ENCODE measurements around the gene MAD2L2. TPM values are rescaled to one million over a fixed set of nuclear protein-coding genes. Genes with fewer than 3 reads are reported as not detected.
"Not testable (repeated sequence)": the region's sequence is repeated elsewhere in the genome, so short reads cannot be mapped to it uniquely, and the experiment has no call there.

Gene MAD2L2
- total RNA-seq, 1 experiment from 2014 or later, result 127 TPM

DNA sequence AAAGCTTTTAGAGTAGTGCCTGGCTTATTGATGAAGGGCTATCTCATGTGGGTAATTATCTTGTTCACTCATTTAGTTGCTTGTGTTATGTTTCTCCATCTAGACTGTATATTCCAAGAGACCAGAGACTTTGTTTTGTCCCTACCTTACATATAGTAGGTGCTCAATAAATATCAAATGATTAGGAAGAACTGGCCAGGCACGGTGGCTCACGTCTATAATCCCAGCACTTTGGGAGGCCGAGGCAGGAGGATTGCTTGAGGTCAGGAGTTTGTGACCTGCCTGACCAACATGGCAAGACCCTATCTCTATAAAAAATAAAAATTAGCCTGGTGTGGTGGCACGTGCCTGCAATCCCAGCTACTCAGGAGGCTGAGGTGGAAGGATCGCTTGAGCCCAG is 35.7 kb downstream of the MAD2L2 start:
- CTCF ChIA-PET, result interaction anchor here (1.0 to 1.2 kb wide), 3 partner anchors 19 to 608 kb away, joined by 5 to 9 read pairs (median 5); partner anchors contain the start of gene FBXO6
- no peaks in the 10 kb centered on the region for H4K20me1 ChIP-seq (ENCODE audit: low read length)
- intact Hi-C loops (cut with micrococcal nuclease), result loop anchor here (1.0 to 10.0 kb wide), 2 partner anchors 360 to 608 kb away; no protein-coding TSS in a partner anchor
- POLR2A ChIA-PET (ENCODE audit: unreplicated experiment), result no interaction called here
- no peak overlapping the region for H2AFZ ChIP-seq (ENCODE audit: low read length)
- H3K36me3 ChIP-seq (ENCODE audit: low read depth, low read length), result no peaks in the 10 kb centered on the region
- H3K27ac ChIP-seq (ENCODE audit: low read length), result no peak overlapping the region
- H3K4me3 ChIP-seq (ENCODE audit: low read length), result no peak overlapping the region
- H3F3A ChIP-seq (ENCODE audit: low read length, unreplicated experiment), result no peaks in the 10 kb centered on the region
- H3K9ac ChIP-seq (ENCODE audit: low read length), result no peak overlapping the region
- no peaks in the 10 kb centered on the region for H3K27me3 ChIP-seq (ENCODE audit: low read length)
- H3K9me3 ChIP-seq (ENCODE audit: low read length), result no peaks in the 10 kb centered on the region
- H3K4me1 ChIP-seq (ENCODE audit: insufficient read depth, low read length), result peaks cover 6% of the 10 kb centered on the region; the same call in 1 of the 2 replicates
- DNase-seq (no peak), ATAC-seq (no peak)
- no peaks in the 10 kb centered on the region for H3K79me2 ChIP-seq (ENCODE audit: low read length)
- no peaks in the 10 kb centered on the region for H3K9me2 ChIP-seq (replicated peaks; ENCODE audit: low read length)
- no TSS peak for BruUV-seq (replicated peaks)
- H3K4me2 ChIP-seq (ENCODE audit: low read length), result no peak overlapping the region
- TF ChIP-seq EZH2 (IDR thresholded peaks at IDR 0.05; ENCODE audit: low read length, unreplicated experiment) (no peak), EZH2phosphoT487 (IDR thresholded peaks at IDR 0.05; ENCODE audit: borderline replicate concordance, low read length) (no peak)
- TF ChIP-seq, protein P1, sequence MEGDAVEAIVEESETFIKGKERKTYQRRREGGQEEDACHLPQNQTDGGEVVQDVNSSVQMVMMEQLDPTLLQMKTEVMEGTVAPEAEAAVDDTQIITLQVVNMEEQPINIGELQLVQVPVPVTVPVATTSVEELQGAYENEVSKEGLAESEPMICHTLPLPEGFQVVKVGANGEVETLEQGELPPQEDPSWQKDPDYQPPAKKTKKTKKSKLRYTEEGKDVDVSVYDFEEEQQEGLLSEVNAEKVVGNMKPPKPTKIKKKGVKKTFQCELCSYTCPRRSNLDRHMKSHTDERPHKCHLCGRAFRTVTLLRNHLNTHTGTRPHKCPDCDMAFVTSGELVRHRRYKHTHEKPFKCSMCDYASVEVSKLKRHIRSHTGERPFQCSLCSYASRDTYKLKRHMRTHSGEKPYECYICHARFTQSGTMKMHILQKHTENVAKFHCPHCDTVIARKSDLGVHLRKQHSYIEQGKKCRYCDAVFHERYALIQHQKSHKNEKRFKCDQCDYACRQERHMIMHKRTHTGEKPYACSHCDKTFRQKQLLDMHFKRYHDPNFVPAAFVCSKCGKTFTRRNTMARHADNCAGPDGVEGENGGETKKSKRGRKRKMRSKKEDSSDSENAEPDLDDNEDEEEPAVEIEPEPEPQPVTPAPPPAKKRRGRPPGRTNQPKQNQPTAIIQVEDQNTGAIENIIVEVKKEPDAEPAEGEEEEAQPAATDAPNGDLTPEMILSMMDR (conservative IDR thresholded peaks at IDR 0.05; ENCODE audit: low read depth, low read length), result no peak

DNA sequence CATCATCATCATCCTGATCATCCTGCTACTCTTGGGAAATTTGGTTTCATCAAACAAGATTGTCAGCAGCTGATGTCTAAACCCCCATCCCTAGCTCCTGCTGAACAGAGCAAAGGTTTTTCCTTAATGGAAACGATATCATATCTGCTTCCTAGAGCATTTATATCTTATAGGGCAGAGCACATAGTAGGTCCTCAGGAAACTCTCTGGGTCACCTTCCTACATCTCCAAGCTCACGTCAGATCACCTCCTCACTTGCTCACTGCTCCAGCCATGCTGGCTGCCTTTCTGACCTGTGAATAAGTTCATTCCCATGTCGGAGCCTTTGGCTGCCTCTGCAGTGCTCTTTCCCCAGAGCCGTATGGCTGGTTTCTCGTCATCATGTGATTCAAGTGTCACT is 37.2 kb downstream of the MAD2L2 start:
- no TSS peak for BruUV-seq (replicated peaks)
- ChIA-PET CTCF (interaction anchor here (0.6 to 2.3 kb wide), 3 partner anchors 76 to 606 kb away, joined by 3 to 15 read pairs (median 5); no protein-coding TSS in a partner anchor), POLR2A (ENCODE audit: unreplicated experiment) (no interaction called here)
- Histone ChIP-seq H3K9me3 (ENCODE audit: low read length) (no peaks in the 10 kb centered on the region), H3K27me3 (ENCODE audit: low read length) (peaks cover 6% of the 10 kb centered on the region; the same call in 1 of the 2 replicates), H3K4me2 (ENCODE audit: low read length) (no peak overlapping the region), H3K4me1 (ENCODE audit: insufficient read depth, low read length) (no peaks in the 10 kb centered on the region), H3K36me3 (ENCODE audit: low read depth, low read length) (no peaks in the 10 kb centered on the region), H3K27ac (ENCODE audit: low read length) (no peak overlapping the region), H3F3A (ENCODE audit: low read length, unreplicated experiment) (no peaks in the 10 kb centered on the region), H3K9me2 (replicated peaks; ENCODE audit: low read length) (no peaks in the 10 kb centered on the region), H3K4me3 (ENCODE audit: low read length) (no peak overlapping the region), H2AFZ (ENCODE audit: low read length) (no peak overlapping the region), H4K20me1 (ENCODE audit: low read length) (no peaks in the 10 kb centered on the region), H3K79me2 (ENCODE audit: low read length) (no peaks in the 10 kb centered on the region), H3K9ac (ENCODE audit: low read length) (no peak overlapping the region)
- ATAC-seq (no peak), DNase-seq (no peak)
- TF ChIP-seq EZH2phosphoT487 (IDR thresholded peaks at IDR 0.05; ENCODE audit: borderline replicate concordance, low read length), result no peak
- TF ChIP-seq EZH2 (IDR thresholded peaks at IDR 0.05; ENCODE audit: low read length, unreplicated experiment), result no peak
- TF ChIP-seq, protein P1 (conservative IDR thresholded peaks at IDR 0.05; ENCODE audit: low read depth, low read length), result no peak
- intact Hi-C loops (cut with micrococcal nuclease), result loop anchor here (2.0 to 10.0 kb wide), 2 partner anchors 165 to 359 kb away; partner anchors contain the start of gene DISP3

DNA sequence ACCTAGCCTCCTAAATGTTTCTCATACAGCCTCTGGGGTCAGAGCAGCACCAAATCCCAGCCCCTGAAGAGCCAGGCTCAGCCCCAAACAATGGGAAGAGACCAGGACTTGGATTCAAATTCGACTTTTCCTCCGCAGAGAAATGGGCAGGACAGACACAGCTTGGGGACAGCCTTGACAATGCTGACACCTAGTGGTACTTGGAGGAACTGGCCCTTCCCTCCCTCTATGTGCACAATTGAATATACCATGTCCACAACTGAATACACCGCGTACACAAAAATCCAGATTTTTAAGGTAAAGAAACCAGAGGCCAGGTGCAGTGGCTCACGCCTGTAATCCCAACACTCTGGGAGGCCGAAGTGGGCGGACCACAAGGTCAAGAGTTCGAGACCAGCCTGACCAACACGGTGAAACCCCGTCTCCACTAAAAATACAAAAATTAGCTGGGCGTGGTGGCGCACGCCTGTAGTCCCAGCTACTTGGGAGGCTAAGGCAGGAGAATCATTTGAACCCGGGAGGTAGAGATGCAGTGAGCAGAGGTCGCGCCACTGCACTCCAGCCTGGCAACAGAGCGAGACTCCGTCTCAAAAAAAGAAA is 38.4 kb downstream of the MAD2L2 start:
- H3K9me3 ChIP-seq (ENCODE audit: low read length); POLR2A ChIA-PET (ENCODE audit: unreplicated experiment); H3K4me2 ChIP-seq (ENCODE audit: low read length); H3K9ac ChIP-seq (ENCODE audit: low read length); H3K27ac ChIP-seq (ENCODE audit: low read length); H3K79me2 ChIP-seq (ENCODE audit: low read length); H3K9me2 ChIP-seq (replicated peaks; ENCODE audit: low read length); H3K36me3 ChIP-seq (ENCODE audit: low read depth, low read length); H2AFZ ChIP-seq (ENCODE audit: low read length); H4K20me1 ChIP-seq (ENCODE audit: low read length); H3F3A ChIP-seq (ENCODE audit: low read length, unreplicated experiment); H3K4me1 ChIP-seq (ENCODE audit: insufficient read depth, low read length); H3K4me3 ChIP-seq (ENCODE audit: low read length); BruUV-seq (replicated peaks): not testable (repeated sequence)
- TF ChIP-seq, protein P1 (conservative IDR thresholded peaks at IDR 0.05; ENCODE audit: low read depth, low read length), result peak; percentile 91
- peak; percentile 81 for ATAC-seq
- CTCF ChIA-PET, result interaction anchor here (0.5 to 2.3 kb wide), 2 partner anchors 19 to 605 kb away, joined by 3 to 15 read pairs; no protein-coding TSS in a partner anchor
- peak; percentile 82 for DNase-seq
- intact Hi-C loops (cut with micrococcal nuclease), result loop anchor here (1.0 to 10.0 kb wide), 3 partner anchors 164 to 401 kb away; partner anchors contain the start of gene DISP3
- H3K27me3 ChIP-seq (ENCODE audit: low read length), result peaks cover 18% of the 10 kb centered on the region; the same call in 1 of the 2 replicates
